H9 (cell line): ENCODE measurements around the gene GRIA4. TPM values are rescaled to one million over a fixed set of nuclear protein-coding genes. Genes with fewer than 3 reads are reported as not detected.

Source experiments
- DNase-seq: peaks from one replicate; pipeline ENCODE4 v3.0.0-alpha.2; 2017
- H2AFZ ChIP-seq: one replicate; pipeline ENCODE4 v1.6.1; 2013; ENCODE audit warnings: mild to moderate bottlenecking, low read length, control low read depth, moderate library complexity
- H2AK5ac ChIP-seq: 2 replicates; pipeline ENCODE4 v1.6.1; 2013; ENCODE audit warnings: low read length, control low read depth, mixed read lengths; ENCODE audit not compliant: insufficient read length
- H2BK120ac ChIP-seq: one replicate; pipeline ENCODE4 v1.6.1; 2013; ENCODE audit warnings: low read depth, mild to moderate bottlenecking, low read length, control low read depth, inconsistent platforms; ENCODE audit not compliant: poor library complexity, severe bottlenecking
- H2BK12ac ChIP-seq: 2 replicates; pipeline ENCODE4 v1.6.1; 2013; ENCODE audit warnings: low read length, control low read depth, mixed read lengths, low read depth; ENCODE audit not compliant: insufficient read length
- H2BK15ac ChIP-seq: 2 replicates; pipeline ENCODE4 v1.6.1; 2013; ENCODE audit warnings: low read depth, low read length, control low read depth
- H2BK20ac ChIP-seq: one replicate; pipeline ENCODE4 v1.6.1; 2013; ENCODE audit warnings: low read depth, mild to moderate bottlenecking, low read length, control low read depth, inconsistent platforms; ENCODE audit not compliant: poor library complexity, severe bottlenecking
- H2BK5ac ChIP-seq: 2 replicates; pipeline ENCODE4 v1.6.1; 2013; ENCODE audit warnings: low read length, control low read depth, mixed read lengths; ENCODE audit not compliant: insufficient read length
- H3K14ac ChIP-seq: 2 replicates; pipeline ENCODE4 v1.6.1; 2013; ENCODE audit warnings: low read length, control low read depth; ENCODE audit not compliant: insufficient read depth
- H3K18ac ChIP-seq: 2 replicates; pipeline ENCODE4 v1.6.1; 2013; ENCODE audit warnings: low read depth, mild to moderate bottlenecking, mixed read lengths, low read length, control low read depth; ENCODE audit not compliant: insufficient read length
- H3K23ac ChIP-seq: 2 replicates; pipeline ENCODE4 v1.6.1; 2013; ENCODE audit warnings: low read length, control low read depth, mixed read lengths, low read depth; ENCODE audit not compliant: insufficient read length
- H3K23me2 ChIP-seq: 2 replicates; pipeline ENCODE4 v1.6.1; 2013; ENCODE audit warnings: low read depth, mild to moderate bottlenecking, mixed read lengths, low read length, control low read depth; ENCODE audit not compliant: insufficient read length, poor library complexity, severe bottlenecking
- H3K27ac ChIP-seq: 2 replicates; pipeline ENCODE4 v1.5.1; 2013; ENCODE audit warnings: low read length, control low read depth, mixed read lengths, low read depth; ENCODE audit not compliant: insufficient read length
- H3K27me3 ChIP-seq: 2 replicates; pipeline ENCODE4 v1.6.1; 2013; ENCODE audit warnings: low read length, control low read depth, inconsistent platforms; ENCODE audit not compliant: insufficient read depth
- H3K4ac ChIP-seq: 2 replicates; pipeline ENCODE4 v1.6.1; 2013; ENCODE audit warnings: low read depth, mild to moderate bottlenecking, control low read depth, inconsistent platforms, low read length, moderate library complexity
- H3K4me1 ChIP-seq: 2 replicates; pipeline ENCODE4 v1.6.1; 2013; ENCODE audit warnings: low read length, control low read depth, inconsistent platforms; ENCODE audit not compliant: insufficient read depth
- H3K4me2 ChIP-seq: 2 replicates; pipeline ENCODE4 v1.6.1; 2013; ENCODE audit warnings: low read length, control low read depth, mixed read lengths; ENCODE audit not compliant: insufficient read length, insufficient read depth
- H3K56ac ChIP-seq: 2 replicates; pipeline ENCODE4 v1.6.1; 2013; ENCODE audit warnings: low read depth, mild to moderate bottlenecking, mixed read lengths, low read length, control low read depth; ENCODE audit not compliant: insufficient read length
- H3K79me1 ChIP-seq: 2 replicates; pipeline ENCODE4 v1.6.1; 2013; ENCODE audit warnings: low read depth, mild to moderate bottlenecking, moderate library complexity, low read length, control low read depth, inconsistent platforms; ENCODE audit not compliant: insufficient read depth, poor library complexity, severe bottlenecking
- H3K79me2 ChIP-seq: 2 replicates; pipeline ENCODE4 v1.6.1; 2013; ENCODE audit warnings: low read length, control low read depth, inconsistent platforms; ENCODE audit not compliant: insufficient read depth
- H3K9ac ChIP-seq: 2 replicates; pipeline ENCODE4 v1.6.1; 2013; ENCODE audit warnings: low read length, control low read depth, mixed read lengths; ENCODE audit not compliant: insufficient read length; ENCODE audit errors: extremely low read depth
- H3K9me3 ChIP-seq: one replicate; pipeline ENCODE4 v1.6.1; 2013; ENCODE audit warnings: low read depth, low read length, inconsistent platforms; ENCODE audit not compliant: control insufficient read depth
- H3T11ph ChIP-seq: one replicate; pipeline ENCODE4 v1.6.1; 2013; ENCODE audit warnings: mild to moderate bottlenecking, low read length, control low read depth, inconsistent platforms
- H4K20me1 ChIP-seq: one replicate; pipeline ENCODE4 v1.6.1; 2013; ENCODE audit not compliant: control insufficient read depth, insufficient read length, insufficient read depth
- H4K5ac ChIP-seq: 2 replicates; pipeline ENCODE4 v1.6.1; 2013; ENCODE audit warnings: low read depth, mild to moderate bottlenecking, mixed read lengths, low read length, control low read depth; ENCODE audit not compliant: insufficient read length
- H4K8ac ChIP-seq: replicated peaks from 2 replicates; pipeline ENCODE4 v1.6.1; 2013; ENCODE audit warnings: low read length, control low read depth, mixed read lengths, low read depth; ENCODE audit not compliant: insufficient read length
- H4K91ac ChIP-seq: 2 replicates; pipeline ENCODE4 v1.6.1; 2013; ENCODE audit warnings: low read depth, mild to moderate bottlenecking, moderate library complexity, mixed read lengths, low read length, control low read depth; ENCODE audit not compliant: insufficient read length
- H3K27ac Mint-ChIP-seq, 3 experiments: 2 replicates in 2 of 3; 3 replicates in 1 of 3; pipeline ENCODE4 v1.8.0; 2020 to 2021; ENCODE audit warnings: mixed read lengths in 3 of 3, mild to moderate bottlenecking in 1 of 3, moderate library complexity in 1 of 3
- H3K27me3 Mint-ChIP-seq: 2 replicates; pipeline ENCODE4 v1.8.0; 2021; ENCODE audit warnings: low read depth, mild to moderate bottlenecking, moderate library complexity, mixed read lengths
- H3K36me3 Mint-ChIP-seq, 3 experiments: 2 replicates in 2 of 3; 3 replicates in 1 of 3; pipeline ENCODE4 v1.8.0; 2020 to 2021; ENCODE audit warnings: low read depth in 3 of 3, mixed read lengths in 3 of 3; ENCODE audit not compliant: insufficient read depth in 1 of 3
- H3K4me1 Mint-ChIP-seq, 2 experiments: 2 replicates each; pipeline ENCODE4 v1.8.0; 2020; ENCODE audit warnings: mixed read lengths in 2 of 2
- H3K4me3 Mint-ChIP-seq, 2 experiments: 2 replicates in 1 of 2; 3 replicates in 1 of 2; pipeline ENCODE4 v1.8.0; 2020 to 2021; ENCODE audit warnings: mild to moderate bottlenecking in 2 of 2, mixed read lengths in 2 of 2, moderate library complexity in 1 of 2
- H3K9me3 Mint-ChIP-seq, 2 experiments: 2 replicates in 1 of 2; 3 replicates in 1 of 2; pipeline ENCODE4 v1.8.0; 2020; ENCODE audit warnings: mild to moderate bottlenecking in 2 of 2, mixed read lengths in 2 of 2, moderate library complexity in 1 of 2
- CTCF ChIP-seq: fragments of 200-600 bp; sonication (generic); conservative IDR thresholded peaks from 3 replicates; pipeline ENCODE4 v1.8.0; 2021; ENCODE audit warnings: antibody characterized with exemption, mild to moderate bottlenecking
- WGBS: extraction: QIAGEN DNeasy Blood & Tissue Kit; methylation state at CpG from one replicate; pipeline ENCODE4 v1.1.7; 2013; ENCODE audit warnings: missing lambda C conversion rate, low lambda C conversion rate, mixed read lengths; ENCODE audit not compliant: insufficient read length; ENCODE audit errors: extremely low coverage; 5-methylcytosine and 5-hydroxymethylcytosine counted together
- total RNA-seq: library from RNA; stranded (reverse); gene quantifications from 2 replicates; pipeline ENCODE4 v1.2.1, GENCODE V29; 2021

GRIA4 gene
- total RNA-seq, 1 experiment from 2014 or later = 0.83 TPM

DNA sequence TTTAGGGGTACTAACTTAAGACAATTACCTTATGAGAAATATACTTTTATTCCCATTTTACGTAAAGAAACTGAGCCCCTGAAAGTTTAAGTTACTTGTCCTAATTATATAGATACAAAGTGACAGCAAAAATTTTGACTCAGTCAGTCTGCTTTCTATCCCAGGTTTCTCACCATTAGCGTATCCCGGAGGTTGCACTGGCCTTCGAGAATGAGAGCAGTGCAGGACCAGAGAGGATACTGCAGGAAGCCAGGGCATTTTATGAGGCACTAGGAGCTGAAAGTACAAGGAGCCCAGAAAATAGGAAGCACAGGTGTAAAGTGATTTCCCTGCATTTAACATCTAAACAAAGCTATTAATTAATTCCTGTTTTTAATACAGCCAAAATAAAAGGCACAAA lies 55.4 kb downstream of the GRIA4 start:
- H4K8ac ChIP-seq = no peak overlapping the region

More for the DNA sequence above, 55.4 kb downstream of the GRIA4 start:
- no peak for DNase-seq
- no peak overlapping the region for H2BK120ac ChIP-seq
- H3K4me1 ChIP-seq = no peaks in the 10 kb centered on the region
- no peak overlapping the region for H2BK12ac ChIP-seq
- no peak overlapping the region for H4K5ac ChIP-seq
- no peak overlapping the region for H3K23ac ChIP-seq
- WGBS = no CpG with 5 or more reads among the region's 4 CpGs
- H3K27ac Mint-ChIP-seq = no peak overlapping the region
- TF ChIP-seq CTCF = no peak
- no peak overlapping the region for H3K4me2 ChIP-seq
- H3T11ph ChIP-seq = no peak overlapping the region
- H3K18ac ChIP-seq = no peak overlapping the region
- no peaks in the 10 kb centered on the region for H3K9me3 ChIP-seq
- H3K4me1 Mint-ChIP-seq = no peaks in the 10 kb centered on the region
- H2AFZ ChIP-seq = no peak overlapping the region
- H3K4me3 Mint-ChIP-seq = no peak overlapping the region
- no peak overlapping the region for H2AK5ac ChIP-seq
- no peak overlapping the region for H3K27ac ChIP-seq
- H2BK20ac ChIP-seq = no peak overlapping the region
- H3K36me3 Mint-ChIP-seq = no peaks in the 10 kb centered on the region
- H2BK15ac ChIP-seq = no peak overlapping the region
- H3K27me3 Mint-ChIP-seq = no peaks in the 10 kb centered on the region
- no peaks in the 10 kb centered on the region for H3K79me1 ChIP-seq
- no peaks in the 10 kb centered on the region for H3K9me3 Mint-ChIP-seq
- no peak overlapping the region for H3K4ac ChIP-seq
- H4K91ac ChIP-seq = no peak overlapping the region
- no peak overlapping the region for H3K9ac ChIP-seq
- H3K23me2 ChIP-seq = no peaks in the 10 kb centered on the region
- H3K27me3 ChIP-seq = no peaks in the 10 kb centered on the region
- no peaks in the 10 kb centered on the region for H4K20me1 ChIP-seq
- no peak overlapping the region for H3K56ac ChIP-seq
- no peaks in the 10 kb centered on the region for H3K79me2 ChIP-seq
- H2BK5ac ChIP-seq = no peak overlapping the region
- no peak overlapping the region for H3K14ac ChIP-seq
